ENCODE results near the gene RAD1.

The RAD1 gene

GRCh38 chr5:34859253-34859652 lies 56.1 kb downstream of the RAD1 start:
- DNase-seq = no peak

GRCh38 chr5:34858790-34859189 lies 56.5 kb downstream of the RAD1 start:
- DNase-seq = no peak

- DNase-seq = no peak
These were observed 57.4 kb downstream of the RAD1 start for GRCh38 chr5:34857894-34858293.

GRCh38 chr5:34857161-34857560 lies 58.1 kb downstream of the RAD1 start:
- no peak for DNase-seq

All from EL (cell line).